Osteocyte (in vitro differentiated cells): ENCODE measurements around the gene DYNC1I1. TPM values are rescaled to one million over a fixed set of nuclear protein-coding genes. Genes with fewer than 3 reads are reported as not detected.

Experiments used
- DNase-seq: peaks from one replicate; pipeline ENCODE4 v3.0.0; 2021; ENCODE audit warnings: mixed read lengths; ENCODE audit not compliant: unreplicated experiment; ENCODE audit errors: extremely low spot score
- H3K27ac Mint-ChIP-seq: one replicate; pipeline ENCODE4 v1.8.0; 2021; ENCODE audit warnings: mild to moderate bottlenecking, mixed read lengths; ENCODE audit not compliant: unreplicated experiment
- H3K27me3 Mint-ChIP-seq: one replicate; pipeline ENCODE4 v1.8.0; 2021; ENCODE audit warnings: mixed read lengths; ENCODE audit not compliant: unreplicated experiment
- H3K36me3 Mint-ChIP-seq: one replicate; pipeline ENCODE4 v1.8.0; 2021; ENCODE audit warnings: mixed read lengths; ENCODE audit not compliant: unreplicated experiment
- H3K4me1 Mint-ChIP-seq: one replicate; pipeline ENCODE4 v1.8.0; 2021; ENCODE audit warnings: mixed read lengths; ENCODE audit not compliant: unreplicated experiment
- H3K4me3 Mint-ChIP-seq: one replicate; pipeline ENCODE4 v1.8.0; 2021; ENCODE audit warnings: mild to moderate bottlenecking, moderate library complexity, mixed read lengths; ENCODE audit not compliant: unreplicated experiment
- H3K9me3 Mint-ChIP-seq: one replicate; pipeline ENCODE4 v1.8.0; 2021; ENCODE audit warnings: mixed read lengths; ENCODE audit not compliant: unreplicated experiment
- total RNA-seq: library from RNA; stranded (reverse); gene quantifications from 2 replicates; pipeline ENCODE4 v1.2.1, GENCODE V29; 2021
- TF ChIP-seq, protein P1 (sequence below): fragments of 200-600 bp; sonication (generic); IDR thresholded peaks from 2 replicates; pipeline ENCODE4 v1.5.0; 2021; ENCODE audit warnings: antibody characterized with exemption, mild to moderate bottlenecking, moderate library complexity

The DYNC1I1 gene
- total RNA-seq, 1 donor from 2014 or later: 43.3 TPM

DNA sequence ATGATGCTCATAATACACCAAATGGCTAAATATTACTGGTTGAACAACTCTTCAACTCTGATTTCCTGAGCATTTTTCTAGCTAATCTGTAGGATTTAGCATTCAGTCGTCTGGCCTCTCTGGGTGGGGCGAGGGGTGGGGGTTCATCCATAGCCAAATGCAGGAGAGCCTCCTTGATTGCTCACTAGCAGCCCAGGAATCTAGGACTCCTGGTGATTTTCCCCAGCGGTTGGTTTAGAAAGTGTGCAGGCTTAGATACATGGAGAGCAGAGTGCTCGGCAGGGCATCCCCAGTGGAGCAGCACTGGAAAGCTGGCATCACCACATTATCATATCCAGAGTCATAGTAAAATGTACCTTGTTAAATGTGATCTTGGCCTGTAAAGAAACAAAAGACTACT, 136.1 kb downstream of the DYNC1I1 start:
- Mint-ChIP-seq H3K27me3 (no peaks in the 10 kb centered on the region), H3K9me3 (no peaks in the 10 kb centered on the region)

DNA sequence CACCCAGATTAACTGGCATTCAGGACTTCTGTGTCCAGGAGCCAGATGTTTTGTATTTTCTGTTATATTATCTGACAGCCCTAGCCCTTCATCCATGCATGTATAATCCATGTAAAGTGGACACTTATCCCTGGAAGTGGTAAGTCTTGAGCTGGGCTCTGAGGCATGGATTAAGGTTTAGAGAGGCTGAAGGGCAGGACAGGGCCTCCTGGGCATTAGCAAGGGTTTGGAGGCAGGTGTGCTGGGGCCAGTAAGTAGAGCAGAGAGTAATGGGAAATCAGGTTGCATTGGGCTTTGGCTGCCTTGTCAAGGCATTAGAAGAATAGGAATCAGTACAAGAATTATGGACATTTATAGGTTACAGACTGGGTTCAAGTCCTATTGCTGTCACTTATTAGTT, 138.0 kb downstream of the DYNC1I1 start:
- Mint-ChIP-seq H3K4me3 (no peak overlapping the region), H3K36me3 (peaks cover 11% of the 10 kb centered on the region), H3K27me3 (no peaks in the 10 kb centered on the region), H3K4me1 (no peaks in the 10 kb centered on the region), H3K27ac (no peak overlapping the region), H3K9me3 (no peaks in the 10 kb centered on the region)
- TF ChIP-seq, protein P1, sequence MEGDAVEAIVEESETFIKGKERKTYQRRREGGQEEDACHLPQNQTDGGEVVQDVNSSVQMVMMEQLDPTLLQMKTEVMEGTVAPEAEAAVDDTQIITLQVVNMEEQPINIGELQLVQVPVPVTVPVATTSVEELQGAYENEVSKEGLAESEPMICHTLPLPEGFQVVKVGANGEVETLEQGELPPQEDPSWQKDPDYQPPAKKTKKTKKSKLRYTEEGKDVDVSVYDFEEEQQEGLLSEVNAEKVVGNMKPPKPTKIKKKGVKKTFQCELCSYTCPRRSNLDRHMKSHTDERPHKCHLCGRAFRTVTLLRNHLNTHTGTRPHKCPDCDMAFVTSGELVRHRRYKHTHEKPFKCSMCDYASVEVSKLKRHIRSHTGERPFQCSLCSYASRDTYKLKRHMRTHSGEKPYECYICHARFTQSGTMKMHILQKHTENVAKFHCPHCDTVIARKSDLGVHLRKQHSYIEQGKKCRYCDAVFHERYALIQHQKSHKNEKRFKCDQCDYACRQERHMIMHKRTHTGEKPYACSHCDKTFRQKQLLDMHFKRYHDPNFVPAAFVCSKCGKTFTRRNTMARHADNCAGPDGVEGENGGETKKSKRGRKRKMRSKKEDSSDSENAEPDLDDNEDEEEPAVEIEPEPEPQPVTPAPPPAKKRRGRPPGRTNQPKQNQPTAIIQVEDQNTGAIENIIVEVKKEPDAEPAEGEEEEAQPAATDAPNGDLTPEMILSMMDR: no peak
- DNase-seq: no peak

More for the DNA sequence above, 136.1 kb downstream of the DYNC1I1 start:
- TF ChIP-seq, protein P1: no peak
- Mint-ChIP-seq H3K4me3 (no peak overlapping the region), H3K4me1 (no peaks in the 10 kb centered on the region), H3K36me3 (peaks cover 12% of the 10 kb centered on the region), H3K27ac (no peak overlapping the region)
- DNase-seq: no peak

DNA sequence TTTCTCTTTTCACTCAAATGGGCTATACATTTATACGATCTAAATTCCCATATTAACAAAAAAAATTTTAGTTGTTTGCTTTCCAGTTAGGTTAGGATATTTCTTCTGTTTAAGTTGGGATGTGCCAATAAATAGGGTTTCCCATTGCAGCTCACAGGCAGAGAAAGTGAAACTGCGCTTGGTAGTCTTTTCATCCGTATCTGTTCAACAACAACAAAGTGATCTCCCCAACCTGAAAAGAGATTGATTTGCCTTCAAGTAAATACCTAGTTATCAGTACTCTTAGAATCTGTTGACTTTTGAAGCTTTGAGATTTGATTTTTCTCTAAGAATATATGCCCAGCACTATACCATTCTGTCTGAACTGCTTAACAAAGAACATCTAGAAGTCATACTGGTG, 143.4 kb downstream of the DYNC1I1 start:
- no peak overlapping the region for H3K4me3 Mint-ChIP-seq
- H3K27me3 Mint-ChIP-seq: no peaks in the 10 kb centered on the region
- no peak overlapping the region for H3K27ac Mint-ChIP-seq
- TF ChIP-seq, protein P1: no peak
- H3K4me1 Mint-ChIP-seq: peaks cover 8% of the 10 kb centered on the region
- H3K36me3 Mint-ChIP-seq: peaks cover 11% of the 10 kb centered on the region
- DNase-seq: no peak
- no peaks in the 10 kb centered on the region for H3K9me3 Mint-ChIP-seq

DNA sequence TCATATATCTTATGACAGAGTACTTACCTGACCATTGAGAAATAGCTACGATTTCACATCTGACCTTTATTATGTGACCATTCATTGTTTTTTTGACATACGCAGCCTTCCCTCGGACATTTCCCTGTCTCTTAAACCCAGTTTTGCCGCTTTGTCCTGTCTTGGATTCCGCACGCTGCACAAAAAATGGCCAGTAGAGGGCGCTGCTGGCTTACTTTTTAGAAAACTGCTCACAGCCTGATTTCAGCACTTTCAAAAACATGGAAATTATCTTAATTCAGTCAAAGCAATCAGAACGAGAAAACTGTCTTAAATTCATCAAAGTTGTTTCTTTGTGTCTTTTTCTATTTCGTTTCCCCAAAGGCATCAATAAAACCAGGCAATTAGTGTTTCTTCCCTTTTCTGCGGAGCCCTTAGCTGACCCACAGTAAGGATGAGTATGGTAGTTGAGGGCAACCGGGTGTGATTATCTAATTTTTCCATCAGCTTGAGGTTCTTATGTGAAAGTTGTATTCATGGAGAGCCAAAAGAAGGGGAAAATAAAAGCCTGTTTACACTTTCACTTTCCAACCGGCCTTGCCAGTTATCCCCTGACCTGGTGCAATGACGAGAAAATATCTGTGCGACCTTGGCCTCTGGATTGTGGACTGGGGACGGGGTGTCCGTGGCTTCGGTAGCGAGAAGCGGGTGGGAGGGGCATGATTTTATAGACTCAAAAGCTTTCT, 144.4 kb downstream of the DYNC1I1 start:
- Mint-ChIP-seq H3K4me1 (peaks cover 8% of the 10 kb centered on the region), H3K27ac (no peak overlapping the region), H3K9me3 (no peaks in the 10 kb centered on the region), H3K27me3 (no peaks in the 10 kb centered on the region), H3K4me3 (peak overlapping the region; percentile 46), H3K36me3 (peaks cover 7% of the 10 kb centered on the region)
- TF ChIP-seq, protein P1: peak; percentile 92
- DNase-seq: peak; percentile 87

DNA sequence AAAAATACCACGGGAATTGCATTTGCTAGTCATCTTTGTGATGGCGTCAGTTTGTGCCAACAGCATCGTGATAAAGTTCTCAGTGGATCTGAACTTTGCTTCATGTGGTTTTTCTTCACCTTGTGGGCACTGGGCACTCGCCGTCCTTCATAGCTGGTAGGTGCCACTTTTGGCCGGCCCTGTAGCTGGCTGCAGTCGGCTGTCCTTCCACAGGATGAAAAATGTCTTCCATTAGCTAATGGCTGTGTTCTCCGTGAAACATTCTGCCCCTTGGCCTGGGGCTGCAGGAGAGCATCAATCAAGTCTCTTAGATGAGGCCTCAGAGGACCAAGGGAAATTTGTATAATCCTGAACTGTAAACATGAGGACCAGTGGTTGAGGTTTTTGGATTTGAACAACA, 145.3 kb downstream of the DYNC1I1 start:
- H3K4me3 Mint-ChIP-seq: no peak overlapping the region
- H3K27ac Mint-ChIP-seq: no peak overlapping the region
- no peaks in the 10 kb centered on the region for H3K27me3 Mint-ChIP-seq
- DNase-seq: no peak
- no peaks in the 10 kb centered on the region for H3K9me3 Mint-ChIP-seq
- TF ChIP-seq, protein P1: no peak
- peaks cover 7% of the 10 kb centered on the region for H3K36me3 Mint-ChIP-seq
- H3K4me1 Mint-ChIP-seq: peaks cover 8% of the 10 kb centered on the region
